PFSK-1 (cell line): ENCODE results near the gene CEP70.

Source experiments
- FOXP2 ChIP-seq: optimal IDR thresholded peaks from 2 replicates; pipeline ENCODE3; 2011; ENCODE audit warnings: borderline replicate concordance, control low read depth, inconsistent platforms; ENCODE audit not compliant: insufficient read depth; ENCODE audit errors: extremely low read length, extremely low read depth
- POLR2AphosphoS5 ChIP-seq: IDR thresholded peaks from 2 replicates; pipeline ENCODE4 v1.6.1; 2012; ENCODE audit warnings: low read depth, mild to moderate bottlenecking, control low read depth, low read length, moderate library complexity
- SIN3A ChIP-seq: IDR thresholded peaks from 2 replicates; pipeline ENCODE4 v1.6.1; 2012; ENCODE audit warnings: mild to moderate bottlenecking, low read length, moderate library complexity, borderline replicate concordance; ENCODE audit not compliant: insufficient read depth
- TAF1 ChIP-seq: IDR thresholded peaks from 2 replicates; pipeline ENCODE4 v1.6.1; 2012; ENCODE audit warnings: low read length, control low read depth, borderline replicate concordance; ENCODE audit not compliant: insufficient read depth
- TF ChIP-seq, protein P1 (sequence below), 2 experiments: IDR thresholded peaks; 2 replicates each; pipeline versions ENCODE4 v1.6.1 to v1.8.0; 2011 to 2012; ENCODE audit warnings: low read depth in 2 of 2, low read length in 2 of 2, control low read depth in 1 of 2, inconsistent platforms in 1 of 2, mild to moderate bottlenecking in 1 of 2, moderate library complexity in 1 of 2; ENCODE audit not compliant: insufficient read depth in 1 of 2

CEP70 gene

DNA sequence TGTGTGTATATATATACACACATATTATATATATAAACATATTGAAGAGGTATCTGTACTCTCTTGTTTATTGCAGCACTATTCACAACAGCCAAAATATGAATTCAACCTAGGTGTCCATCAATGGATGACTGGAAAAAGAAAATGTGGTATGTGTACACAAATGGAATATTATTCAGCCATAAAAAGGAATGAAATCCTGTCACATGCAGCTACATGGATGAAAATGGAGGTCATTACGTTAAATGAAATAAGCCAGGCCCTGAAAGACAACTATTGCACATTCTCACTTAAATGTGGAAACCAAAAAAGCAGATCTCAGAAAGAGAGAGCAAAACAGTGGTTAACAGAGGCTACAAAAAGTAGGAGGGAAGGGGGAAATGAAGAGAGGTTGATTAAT is 49.5 kb downstream of the CEP70 start:
- no peak for TF ChIP-seq POLR2AphosphoS5
- TF ChIP-seq SIN3A = no peak
- TF ChIP-seq FOXP2 = no peak

GRCh38 chr3:138542977-138543376 is 51.1 kb downstream of the CEP70 start:
- TF ChIP-seq TAF1 = no peak
- TF ChIP-seq SIN3A = no peak
- TF ChIP-seq, protein P1, sequence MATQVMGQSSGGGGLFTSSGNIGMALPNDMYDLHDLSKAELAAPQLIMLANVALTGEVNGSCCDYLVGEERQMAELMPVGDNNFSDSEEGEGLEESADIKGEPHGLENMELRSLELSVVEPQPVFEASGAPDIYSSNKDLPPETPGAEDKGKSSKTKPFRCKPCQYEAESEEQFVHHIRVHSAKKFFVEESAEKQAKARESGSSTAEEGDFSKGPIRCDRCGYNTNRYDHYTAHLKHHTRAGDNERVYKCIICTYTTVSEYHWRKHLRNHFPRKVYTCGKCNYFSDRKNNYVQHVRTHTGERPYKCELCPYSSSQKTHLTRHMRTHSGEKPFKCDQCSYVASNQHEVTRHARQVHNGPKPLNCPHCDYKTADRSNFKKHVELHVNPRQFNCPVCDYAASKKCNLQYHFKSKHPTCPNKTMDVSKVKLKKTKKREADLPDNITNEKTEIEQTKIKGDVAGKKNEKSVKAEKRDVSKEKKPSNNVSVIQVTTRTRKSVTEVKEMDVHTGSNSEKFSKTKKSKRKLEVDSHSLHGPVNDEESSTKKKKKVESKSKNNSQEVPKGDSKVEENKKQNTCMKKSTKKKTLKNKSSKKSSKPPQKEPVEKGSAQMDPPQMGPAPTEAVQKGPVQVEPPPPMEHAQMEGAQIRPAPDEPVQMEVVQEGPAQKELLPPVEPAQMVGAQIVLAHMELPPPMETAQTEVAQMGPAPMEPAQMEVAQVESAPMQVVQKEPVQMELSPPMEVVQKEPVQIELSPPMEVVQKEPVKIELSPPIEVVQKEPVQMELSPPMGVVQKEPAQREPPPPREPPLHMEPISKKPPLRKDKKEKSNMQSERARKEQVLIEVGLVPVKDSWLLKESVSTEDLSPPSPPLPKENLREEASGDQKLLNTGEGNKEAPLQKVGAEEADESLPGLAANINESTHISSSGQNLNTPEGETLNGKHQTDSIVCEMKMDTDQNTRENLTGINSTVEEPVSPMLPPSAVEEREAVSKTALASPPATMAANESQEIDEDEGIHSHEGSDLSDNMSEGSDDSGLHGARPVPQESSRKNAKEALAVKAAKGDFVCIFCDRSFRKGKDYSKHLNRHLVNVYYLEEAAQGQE (IDR thresholded peaks at IDR 0.05; ENCODE audit: insufficient read depth in 1 of 2, low read depth in 2 of 2, low read length in 2 of 2) = no peak
- TF ChIP-seq POLR2AphosphoS5 = no peak
- no peak for TF ChIP-seq FOXP2

DNA sequence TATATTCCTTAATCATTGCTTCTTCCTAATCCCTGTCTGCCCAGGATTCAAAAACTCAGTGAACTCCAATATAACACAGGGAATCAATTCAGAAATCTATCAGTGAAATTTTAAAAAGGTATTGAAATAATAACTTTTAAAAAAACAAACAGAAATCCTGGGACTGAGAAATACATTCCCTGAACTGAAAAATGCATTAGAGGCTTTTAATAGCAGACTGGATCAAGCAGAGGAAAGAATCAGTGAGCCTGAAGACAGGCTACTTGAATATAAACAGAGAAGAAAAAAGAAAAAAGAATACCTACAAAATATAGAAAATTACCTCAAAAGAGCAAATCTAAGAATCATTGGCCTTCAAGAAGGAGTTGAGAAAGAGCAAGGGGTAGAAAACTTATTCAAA is 54.7 kb downstream of the CEP70 start:
- no peak for TF ChIP-seq SIN3A
- TF ChIP-seq POLR2AphosphoS5 = no peak
- no peak for TF ChIP-seq FOXP2
- TF ChIP-seq, protein P1 (IDR thresholded peaks at IDR 0.05; ENCODE audit: insufficient read depth in 1 of 2, low read depth in 2 of 2, low read length in 2 of 2) = no peak
- no peak for TF ChIP-seq TAF1

GRCh38 chr3:138513090-138513843 is 80.8 kb downstream of the CEP70 start:
- TF ChIP-seq POLR2AphosphoS5 (no peak), FOXP2 (no peak), SIN3A (no peak), TAF1 (no peak)
- TF ChIP-seq, protein P1 (IDR thresholded peaks at IDR 0.05; ENCODE audit: insufficient read depth in 1 of 2, low read depth in 2 of 2, low read length in 2 of 2) = no peak

DNA sequence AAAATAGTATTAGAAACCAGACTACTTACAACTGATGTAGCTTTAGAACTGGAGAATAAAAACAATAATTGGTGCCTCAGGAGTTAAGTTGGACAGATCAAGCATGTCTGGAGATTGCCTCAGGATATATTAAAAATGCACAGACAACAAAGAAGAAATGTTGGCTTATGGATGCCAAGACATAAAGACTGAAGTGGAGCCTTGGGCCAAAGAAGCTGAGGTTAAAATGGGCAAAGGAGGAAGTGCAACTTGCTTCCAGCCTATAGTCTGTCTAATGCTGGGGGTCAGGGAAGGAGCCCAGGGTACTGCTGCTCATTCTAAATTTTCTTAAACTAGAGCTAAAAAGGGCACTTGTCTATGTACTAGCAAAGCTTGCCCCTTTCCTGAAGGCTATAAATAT is 82.1 kb downstream of the CEP70 start:
- TF ChIP-seq FOXP2 (no peak), POLR2AphosphoS5 (no peak), SIN3A (no peak), TAF1 (no peak)
- TF ChIP-seq, protein P1 (IDR thresholded peaks at IDR 0.05; ENCODE audit: insufficient read depth in 1 of 2, low read depth in 2 of 2, low read length in 2 of 2) = no peak
